H1 (cell line): Measurements from ENCODE around the gene USH2A. TPM values are rescaled to one million over a fixed set of nuclear protein-coding genes. Genes with fewer than 3 reads are reported as not detected.

ENCODE experiments used
- CTCF ChIA-PET: fragments of 300-600 bp; sonication (Branson Sonifier 250); formaldehyde crosslinking; loops from one replicate; lab custom pipeline; 2021; ENCODE audit not compliant: partially characterized antibody; lab: Charles Lee
- POLR2A ChIA-PET: fragments of 300-600 bp; sonication (Branson Sonifier 250); formaldehyde crosslinking; loops from one replicate; lab custom pipeline; 2021; ENCODE audit warnings: inconsistent platforms; ENCODE audit not compliant: partially characterized antibody; lab: Charles Lee
- DNase-seq, 2 experiments: peaks; one replicate each; pipeline versions ENCODE4 v3.0.0 to v3.0.0-alpha.2; 2010 to 2022; ENCODE audit warnings: low spot score in 2 of 2, low read depth in 1 of 2, mixed read lengths in 1 of 2
- FAIRE-seq: peaks from 2 replicates; lab custom pipeline; 2011; peaks lifted over from hg19 to GRCh38; lab: Jason Lieb, UNC
- H2AFZ ChIP-seq: 2 replicates; pipeline ENCODE4 v1.8.1; 2012; ENCODE audit warnings: low read length, inconsistent platforms
- H2AK5ac ChIP-seq: 2 replicates; pipeline ENCODE4 v1.6.1; 2013; ENCODE audit warnings: low read depth, low read length
- H2BK120ac ChIP-seq: replicated peaks from 2 replicates; pipeline ENCODE3; 2013; ENCODE audit warnings: low read depth, low read length, inconsistent platforms
- H2BK12ac ChIP-seq: 2 replicates; pipeline ENCODE4 v1.6.1; 2013; ENCODE audit warnings: low read depth, low read length
- H2BK15ac ChIP-seq: 2 replicates; pipeline ENCODE4 v1.6.1; 2013; ENCODE audit warnings: low read length
- H2BK20ac ChIP-seq: 2 replicates; pipeline ENCODE4 v1.6.1; 2013; ENCODE audit warnings: low read length
- H2BK5ac ChIP-seq: 2 replicates; pipeline ENCODE4 v1.6.1; 2013; ENCODE audit warnings: low read depth, low read length
- H3K14ac ChIP-seq: 2 replicates; pipeline ENCODE4 v1.6.1; 2013; ENCODE audit warnings: inconsistent platforms; ENCODE audit not compliant: insufficient read length
- H3K18ac ChIP-seq: 2 replicates; pipeline ENCODE4 v1.6.1; 2013; ENCODE audit warnings: low read length; ENCODE audit errors: extremely low read depth
- H3K23ac ChIP-seq: 2 replicates; pipeline ENCODE4 v1.6.1; 2013; ENCODE audit warnings: inconsistent platforms; ENCODE audit not compliant: insufficient read length
- H3K23me2 ChIP-seq: 2 replicates; pipeline ENCODE4 v1.6.1; 2013; ENCODE audit warnings: low read depth, low read length
- H3K27ac ChIP-seq: 2 replicates; pipeline ENCODE4 v1.6.1; 2011; ENCODE audit warnings: low read depth, low read length, inconsistent platforms
- H3K27me3 ChIP-seq, 4 experiments: replicated peaks in 1 of 4; 1 replicate in 1 of 4; 2 replicates in 3 of 4; pipeline versions ENCODE4 v1.6.1 to v1.8.1; 2011 to 2013; ENCODE audit warnings: low read length in 3 of 4, mild to moderate bottlenecking in 3 of 4, inconsistent platforms in 2 of 4, mixed read lengths in 2 of 4, moderate library complexity in 1 of 4; ENCODE audit not compliant: control insufficient read depth in 3 of 4, insufficient read depth in 3 of 4; ENCODE audit errors: extremely low read depth in 1 of 4
- H3K36me3 ChIP-seq, 4 experiments: 2 replicates each; pipeline versions ENCODE4 v1.6.1 to v1.8.1; 2011 to 2013; ENCODE audit warnings: mild to moderate bottlenecking in 4 of 4, low read length in 3 of 4, moderate library complexity in 2 of 4, control low read depth in 1 of 4, inconsistent platforms in 1 of 4; ENCODE audit not compliant: insufficient read depth in 4 of 4, control insufficient read depth in 2 of 4
- H3K4ac ChIP-seq: replicated peaks from 2 replicates; pipeline ENCODE3; 2013; ENCODE audit warnings: low read length, low read depth, mixed read lengths, inconsistent platforms; ENCODE audit not compliant: insufficient read length
- H3K4me1 ChIP-seq, 4 experiments: replicated peaks in 1 of 4; 1 replicate in 1 of 4; 2 replicates in 3 of 4; pipeline versions ENCODE4 v1.6.1 to v1.8.1; 2011 to 2013; ENCODE audit warnings: low read length in 3 of 4, inconsistent platforms in 2 of 4, mixed read lengths in 1 of 4; ENCODE audit not compliant: insufficient read depth in 4 of 4, control insufficient read depth in 3 of 4
- H3K4me2 ChIP-seq, 2 experiments: 2 replicates each; pipeline versions ENCODE4 v1.6.1 to v1.8.1; 2011 to 2013; ENCODE audit warnings: low read depth in 2 of 2, low read length in 2 of 2, control low read depth in 1 of 2, inconsistent platforms in 1 of 2, mild to moderate bottlenecking in 1 of 2; ENCODE audit not compliant: insufficient read depth in 1 of 2
- H3K4me3 ChIP-seq, 4 experiments: fragments of 200-600, 300-600 bp in 1 of 4; sonication (generic), shearing (Covaris generic), sonication (Bioruptor Twin) in 1 of 4; 2 replicates each; pipeline versions ENCODE4 v1.5.1 to v1.8.1; 2011 to 2016; ENCODE audit warnings: low read length in 4 of 4, low read depth in 3 of 4, control low read depth in 2 of 4, inconsistent platforms in 2 of 4, mild to moderate bottlenecking in 2 of 4, mixed read lengths in 1 of 4, moderate library complexity in 1 of 4; ENCODE audit not compliant: insufficient read depth in 2 of 4; ENCODE audit errors: extremely low read depth in 1 of 4
- H3K56ac ChIP-seq: replicated peaks from 2 replicates; pipeline ENCODE3; 2013; ENCODE audit warnings: low read depth, mild to moderate bottlenecking, mixed read lengths, low read length, inconsistent platforms; ENCODE audit not compliant: insufficient read length
- H3K79me1 ChIP-seq: 2 replicates; pipeline ENCODE4 v1.6.1; 2013; ENCODE audit warnings: low read depth, low read length, control low read depth
- H3K79me2 ChIP-seq, 2 experiments: 2 replicates each; pipeline versions ENCODE4 v1.6.1 to v1.8.1; 2012 to 2013; ENCODE audit warnings: low read length in 2 of 2, mild to moderate bottlenecking in 2 of 2, inconsistent platforms in 1 of 2; ENCODE audit not compliant: insufficient read depth in 2 of 2, control insufficient read depth in 1 of 2
- H3K9ac ChIP-seq, 4 experiments: replicated peaks in 1 of 4; 1 replicate in 1 of 4; 2 replicates in 3 of 4; pipeline versions ENCODE4 v1.6.1 to v1.8.1; 2011 to 2013; ENCODE audit warnings: low read depth in 3 of 4, low read length in 3 of 4, control low read depth in 2 of 4, mild to moderate bottlenecking in 2 of 4, moderate library complexity in 2 of 4, inconsistent platforms in 1 of 4; ENCODE audit errors: extremely low read depth in 1 of 4
- H3K9me3 ChIP-seq, 2 experiments: 2 replicates each; pipeline versions ENCODE4 v1.6.1 to v1.8.1; 2012 to 2013; ENCODE audit warnings: mild to moderate bottlenecking in 2 of 2, moderate library complexity in 2 of 2, control low read depth in 1 of 2, inconsistent platforms in 1 of 2, low read depth in 1 of 2, low read length in 1 of 2, mixed read lengths in 1 of 2; ENCODE audit not compliant: insufficient read depth in 2 of 2
- H4K20me1 ChIP-seq, 2 experiments: replicated peaks in 1 of 2; 2 replicates each; pipeline versions ENCODE3 to v1.8.1; 2011 to 2013; ENCODE audit warnings: inconsistent platforms in 2 of 2, low read length in 2 of 2, mild to moderate bottlenecking in 1 of 2; ENCODE audit not compliant: insufficient read depth in 2 of 2, control insufficient read depth in 1 of 2
- H4K5ac ChIP-seq: 2 replicates; pipeline ENCODE4 v1.6.1; 2013; ENCODE audit warnings: low read length, low read depth, mixed read lengths, inconsistent platforms; ENCODE audit not compliant: insufficient read length
- H4K8ac ChIP-seq: 2 replicates; pipeline ENCODE4 v1.8.0; 2013; ENCODE audit warnings: mild to moderate bottlenecking, moderate library complexity, low read length, inconsistent platforms; ENCODE audit not compliant: insufficient read depth; ENCODE audit errors: extremely low read depth
- H4K91ac ChIP-seq: replicated peaks from 2 replicates; pipeline ENCODE3; 2013; ENCODE audit warnings: low read length, mixed read lengths, inconsistent platforms; ENCODE audit not compliant: insufficient read length
- ASH2L ChIP-seq: fragments of 200-600, 300-600 bp; sonication (generic); IDR thresholded peaks from one replicate; pipeline ENCODE4 v1.7.1; 2017; ENCODE audit warnings: low read length
- EZH2 ChIP-seq: fragments of 200-600 bp; sonication (generic); IDR thresholded peaks from 2 replicates; pipeline ENCODE4 v1.7.1; 2012; ENCODE audit warnings: low read depth, mild to moderate bottlenecking, moderate library complexity, low read length, inconsistent platforms; ENCODE audit not compliant: severe bottlenecking
- GABPA ChIP-seq: IDR thresholded peaks from 2 replicates; pipeline ENCODE4 v1.6.1; 2011; ENCODE audit warnings: mild to moderate bottlenecking, low read length, moderate library complexity, borderline replicate concordance; ENCODE audit not compliant: insufficient read depth
- HDAC6 ChIP-seq: IDR thresholded peaks from one replicate; pipeline ENCODE4 v1.7.1; 2012; ENCODE audit warnings: low read depth, mild to moderate bottlenecking, inconsistent platforms, low read length, moderate library complexity
- TAF1 ChIP-seq: IDR thresholded peaks from 2 replicates; pipeline ENCODE4 v1.6.1; 2011; ENCODE audit warnings: mild to moderate bottlenecking, low read depth, low read length
- TCF12 ChIP-seq: IDR thresholded peaks from 2 replicates; pipeline ENCODE4 v1.6.1; 2011; ENCODE audit warnings: low read depth, mild to moderate bottlenecking, low read length
- WGBS, 2 experiments: shearing (Covaris generic) in 1 of 2; methylation state at CpG; one replicate each; pipeline versions ENCODE4 v1.1.6 to v1.1.7; 2013 to 2015; ENCODE audit warnings: low lambda C conversion rate in 2 of 2, mixed read lengths in 2 of 2, inconsistent platforms in 1 of 2, low coverage in 1 of 2, missing lambda C conversion rate in 1 of 2; ENCODE audit not compliant: insufficient replicate concordance in 2 of 2, insufficient coverage in 1 of 2, insufficient read length in 1 of 2; ENCODE audit errors: extremely low coverage in 1 of 2, missing lambda C conversion rate in 1 of 2; 5-methylcytosine and 5-hydroxymethylcytosine counted together
- polyA plus RNA-seq, 7 experiments: library from polyadenylated mRNA; depleted of rRNA in 3 of 7; stranded (reverse) in 5 of 7; unstranded in 2 of 7; fragments of >200 nt in 5 of 7; fragments of 200-250 nt in 2 of 7; gene quantifications; 1 replicate in 5 of 7; 2 replicates in 1 of 7; 4 replicates in 1 of 7; pipeline versions ENCODE4 v1.2.1 to v1.2.3, GENCODE V29; 2011 to 2013; ENCODE audit warnings: missing spikeins in 2 of 7, mixed read lengths in 2 of 7
- total RNA-seq: library from RNA; stranded (reverse); fragmentation: NEBNext Ultra II Directional; extraction: Animal tissue kit (Norgen Biotek cat#: 25700); gene quantifications from 2 replicates; pipeline ENCODE4 v1.2.1, GENCODE V29; 2021

USH2A gene
- total and polyA plus RNA-seq, 2 of the 8 experiments (the other 6 are each of a cell fraction or from before 2014, with no cell fraction given), result 0.02 to 0.17 TPM

GRCh38 chr1:215830226-215830810 is 592.9 kb downstream of the USH2A start:
- TF ChIP-seq HDAC6, result no peak
- no peak for TF ChIP-seq TCF12
- TF ChIP-seq GABPA, result no peak
- TF ChIP-seq ASH2L, result no peak
- no peak for TF ChIP-seq EZH2
- TF ChIP-seq TAF1, result no peak

More at GRCh38 chr1:215830226-215830810, 592.9 kb downstream of the USH2A start:
- H4K20me1 ChIP-seq, result no peaks in the 10 kb centered on the region
- no peak overlapping the region for H2AK5ac ChIP-seq
- H2BK15ac ChIP-seq, result no peak overlapping the region
- H3K23me2 ChIP-seq, result no peaks in the 10 kb centered on the region
- H3K9ac ChIP-seq, result no peak overlapping the region
- DNase-seq (no peak), FAIRE-seq (no peak)
- POLR2A ChIA-PET, result no interaction called here
- H3K4me2 ChIP-seq, result no peak overlapping the region
- no peak overlapping the region for H3K56ac ChIP-seq
- H3K27me3 ChIP-seq, result no peaks in the 10 kb centered on the region
- no peaks in the 10 kb centered on the region for H3K79me2 ChIP-seq
- H3K23ac ChIP-seq, result no peak overlapping the region
- no peak overlapping the region for H3K4me3 ChIP-seq
- H2BK5ac ChIP-seq, result no peak overlapping the region
- no peak overlapping the region for H3K14ac ChIP-seq
- peaks cover 0 to 3% (median 0%) of the 10 kb centered on the region in 4 experiments; a peak in 2 of 7 replicates for H3K4me1 ChIP-seq
- H3K18ac ChIP-seq, result no peak overlapping the region
- H3K9me3 ChIP-seq, result peaks cover 5 to 10% of the 10 kb centered on the region in 2 experiments; a peak in 3 of 4 replicates
- H2AFZ ChIP-seq, result no peak overlapping the region
- H4K5ac ChIP-seq, result no peak overlapping the region
- 87% methylated on average over 7 of the region's 7 CpGs; no CpG with 5 or more reads in 1 of the 2 experiments for WGBS, 2 experiments
- H4K91ac ChIP-seq, result no peak overlapping the region
- H3K79me1 ChIP-seq, result no peaks in the 10 kb centered on the region
- H2BK12ac ChIP-seq, result no peak overlapping the region
- CTCF ChIA-PET, result interaction anchor here (0.5 to 0.7 kb wide), 2 partner anchors 46 to 260 kb away, joined by 3 to 4 read pairs; no protein-coding TSS in a partner anchor
- peaks cover 0 to 2% (median 0%) of the 10 kb centered on the region in 4 experiments; a peak in 1 of 8 replicates for H3K36me3 ChIP-seq
- no peak overlapping the region for H4K8ac ChIP-seq
- no peak overlapping the region for H2BK20ac ChIP-seq
- no peak overlapping the region for H3K4ac ChIP-seq
- H3K27ac ChIP-seq, result no peak overlapping the region
- no peak overlapping the region for H2BK120ac ChIP-seq
